ENCODE data around the gene TBC1D22A.

TBC1D22A gene

GRCh38 chr22:46742576-46743221 lies 19.8 kb upstream of the TBC1D22A start:
- ATAC-seq (ENCODE audit: low read depth) (no peak), DNase-seq (ENCODE audit: low spot score in 2 of 2) (no peak)
- Mint-ChIP-seq H3K27ac (no peak overlapping the region), H3K27me3 (no peaks in the 10 kb centered on the region), H3K9me3 (no peaks in the 10 kb centered on the region), H3K4me3 (no peak overlapping the region), H3K4me1 (peaks cover 2% of the 10 kb centered on the region), H3K36me3 (no peaks in the 10 kb centered on the region)

GRCh38 chr22:46744581-46744980 lies 17.9 kb upstream of the TBC1D22A start:
- DNase-seq (ENCODE audit: low spot score in 2 of 2), result no peak
- no peak for ATAC-seq (ENCODE audit: low read depth)
- Mint-ChIP-seq H3K36me3 (no peaks in the 10 kb centered on the region), H3K4me3 (no peak overlapping the region), H3K27me3 (peaks cover 2% of the 10 kb centered on the region), H3K4me1 (peaks cover 6% of the 10 kb centered on the region), H3K27ac (no peak overlapping the region), H3K9me3 (no peaks in the 10 kb centered on the region)

- no peak overlapping the region for H3K4me3 Mint-ChIP-seq
- no peak overlapping the region for H3K27ac Mint-ChIP-seq
- peaks cover 10% of the 10 kb centered on the region for H3K4me1 Mint-ChIP-seq
- ATAC-seq (ENCODE audit: low read depth), result no peak
- no peaks in the 10 kb centered on the region for H3K36me3 Mint-ChIP-seq
- H3K27me3 Mint-ChIP-seq, result peaks cover 2% of the 10 kb centered on the region
- no peaks in the 10 kb centered on the region for H3K9me3 Mint-ChIP-seq
- no peak for DNase-seq (ENCODE audit: low spot score in 2 of 2)
Measured at GRCh38 chr22:46746192-46746591, 16.3 kb upstream of the TBC1D22A start.

- no peaks in the 10 kb centered on the region for H3K36me3 Mint-ChIP-seq
- no peak for ATAC-seq (ENCODE audit: low read depth)
- H3K9me3 Mint-ChIP-seq, result no peaks in the 10 kb centered on the region
- no peak for DNase-seq (ENCODE audit: low spot score in 2 of 2)
- no peak overlapping the region for H3K27ac Mint-ChIP-seq
- H3K4me3 Mint-ChIP-seq, result no peak overlapping the region
- peaks cover 2% of the 10 kb centered on the region for H3K27me3 Mint-ChIP-seq
- peaks cover 10% of the 10 kb centered on the region for H3K4me1 Mint-ChIP-seq
Measured at GRCh38 chr22:46746620-46747019, 15.8 kb upstream of the TBC1D22A start.

GRCh38 chr22:46747646-46748045 lies 14.8 kb upstream of the TBC1D22A start:
- Mint-ChIP-seq H3K4me3 (no peak overlapping the region), H3K27ac (no peak overlapping the region), H3K4me1 (peaks cover 10% of the 10 kb centered on the region), H3K36me3 (no peaks in the 10 kb centered on the region), H3K9me3 (no peaks in the 10 kb centered on the region), H3K27me3 (peaks cover 2% of the 10 kb centered on the region)
- ATAC-seq (ENCODE audit: low read depth) (no peak), DNase-seq (ENCODE audit: low spot score in 2 of 2) (no peak)

- Mint-ChIP-seq H3K36me3 (no peaks in the 10 kb centered on the region), H3K9me3 (no peaks in the 10 kb centered on the region), H3K27me3 (peaks cover 2% of the 10 kb centered on the region), H3K27ac (no peak overlapping the region), H3K4me3 (no peak overlapping the region), H3K4me1 (peaks cover 10% of the 10 kb centered on the region)
- DNase-seq (ENCODE audit: low spot score in 2 of 2) (no peak), ATAC-seq (ENCODE audit: low read depth) (no peak)
Measured at GRCh38 chr22:46748206-46748907, 14.1 kb upstream of the TBC1D22A start.

- H3K4me3 Mint-ChIP-seq, result no peak overlapping the region
- ATAC-seq (ENCODE audit: low read depth) (peak; percentile 35), DNase-seq (ENCODE audit: low spot score in 2 of 2) (no peak)
- H3K36me3 Mint-ChIP-seq, result no peaks in the 10 kb centered on the region
- no peak overlapping the region for H3K27ac Mint-ChIP-seq
- peaks cover 2% of the 10 kb centered on the region for H3K27me3 Mint-ChIP-seq
- H3K9me3 Mint-ChIP-seq, result no peaks in the 10 kb centered on the region
- H3K4me1 Mint-ChIP-seq, result peaks cover 11% of the 10 kb centered on the region
Measured at GRCh38 chr22:46748908-46749675, 13.4 kb upstream of the TBC1D22A start.

GRCh38 chr22:46749682-46750529 lies 12.5 kb upstream of the TBC1D22A start:
- H3K4me1 Mint-ChIP-seq, result peaks cover 15% of the 10 kb centered on the region
- DNase-seq (ENCODE audit: low spot score in 2 of 2), result no peak
- ATAC-seq (ENCODE audit: low read depth), result no peak
- H3K27me3 Mint-ChIP-seq, result peaks cover 2% of the 10 kb centered on the region
- no peak overlapping the region for H3K4me3 Mint-ChIP-seq
- no peak overlapping the region for H3K27ac Mint-ChIP-seq
- no peaks in the 10 kb centered on the region for H3K36me3 Mint-ChIP-seq
- no peaks in the 10 kb centered on the region for H3K9me3 Mint-ChIP-seq

- no peak overlapping the region for H3K4me3 Mint-ChIP-seq
- H3K4me1 Mint-ChIP-seq, result peaks cover 15% of the 10 kb centered on the region
- no peaks in the 10 kb centered on the region for H3K36me3 Mint-ChIP-seq
- H3K27ac Mint-ChIP-seq, result no peak overlapping the region
- H3K27me3 Mint-ChIP-seq, result peaks cover 2% of the 10 kb centered on the region
- H3K9me3 Mint-ChIP-seq, result no peaks in the 10 kb centered on the region
- ATAC-seq (ENCODE audit: low read depth) (no peak), DNase-seq (ENCODE audit: low spot score in 2 of 2) (no peak)
Measured at GRCh38 chr22:46750530-46750800, 12.0 kb upstream of the TBC1D22A start.

GRCh38 chr22:46750863-46751443 lies 11.5 kb upstream of the TBC1D22A start:
- peaks cover 15% of the 10 kb centered on the region for H3K4me1 Mint-ChIP-seq
- H3K9me3 Mint-ChIP-seq, result no peaks in the 10 kb centered on the region
- H3K27me3 Mint-ChIP-seq, result peaks cover 2% of the 10 kb centered on the region
- DNase-seq (ENCODE audit: low spot score in 2 of 2) (no peak), ATAC-seq (ENCODE audit: low read depth) (no peak)
- no peak overlapping the region for H3K4me3 Mint-ChIP-seq
- no peaks in the 10 kb centered on the region for H3K36me3 Mint-ChIP-seq
- H3K27ac Mint-ChIP-seq, result no peak overlapping the region

- DNase-seq (ENCODE audit: low spot score in 2 of 2), result no peak
- Mint-ChIP-seq H3K27ac (no peak overlapping the region), H3K4me1 (peaks cover 15% of the 10 kb centered on the region), H3K4me3 (no peak overlapping the region), H3K36me3 (peaks cover 3% of the 10 kb centered on the region), H3K27me3 (peaks cover 2% of the 10 kb centered on the region), H3K9me3 (peaks cover 4% of the 10 kb centered on the region)
- ATAC-seq (ENCODE audit: low read depth), result no peak
Measured at GRCh38 chr22:46752286-46752987, 10.0 kb upstream of the TBC1D22A start.

GRCh38 chr22:46752988-46753310 lies 9.5 kb upstream of the TBC1D22A start:
- H3K9me3 Mint-ChIP-seq, result peaks cover 4% of the 10 kb centered on the region
- DNase-seq (ENCODE audit: low spot score in 2 of 2), result no peak
- no peak overlapping the region for H3K27ac Mint-ChIP-seq
- no peak overlapping the region for H3K4me3 Mint-ChIP-seq
- peaks cover 2% of the 10 kb centered on the region for H3K27me3 Mint-ChIP-seq
- ATAC-seq (ENCODE audit: low read depth), result no peak
- H3K36me3 Mint-ChIP-seq, result peaks cover 3% of the 10 kb centered on the region
- peaks cover 15% of the 10 kb centered on the region for H3K4me1 Mint-ChIP-seq

- Mint-ChIP-seq H3K27ac (no peak overlapping the region), H3K27me3 (peaks cover 2% of the 10 kb centered on the region), H3K36me3 (peaks cover 3% of the 10 kb centered on the region), H3K4me3 (no peak overlapping the region), H3K9me3 (peaks cover 4% of the 10 kb centered on the region), H3K4me1 (peaks cover 15% of the 10 kb centered on the region)
- DNase-seq (ENCODE audit: low spot score in 2 of 2) (no peak), ATAC-seq (ENCODE audit: low read depth) (no peak)
Measured at GRCh38 chr22:46753360-46753759, 9.1 kb upstream of the TBC1D22A start.
